A549 (cell line): Measurements from ENCODE around the gene NTM. TPM values are rescaled to one million over a fixed set of nuclear protein-coding genes. Genes with fewer than 3 reads are reported as not detected.

Experiments used
- ATAC-seq, 2 experiments: fragments of 200-7000 bp in 1 of 2; fragments of >200 bp in 1 of 2; cut with Nextera tagmentation in 1 of 2; cut with Tn5 transposase in 1 of 2; 3 replicates each; pipeline versions ENCODE4 v1.8.0 to v1.9.1; 2018 to 2020; ENCODE audit warnings: mild to moderate bottlenecking in 1 of 2, moderate library complexity in 1 of 2
- CTCF ChIA-PET: fragments of 300-600 bp; sonication (Branson Sonifier 250); formaldehyde crosslinking; extraction: SDS; loops from one replicate; lab custom pipeline; 2021; ENCODE audit warnings: antibody characterized with exemption, inconsistent platforms; lab: Yijun Ruan, JAX
- POLR2A ChIA-PET: fragments of 350-600 bp; formaldehyde crosslinking; extraction: SDS; loops from one replicate; lab custom pipeline; 2021; ENCODE audit warnings: antibody characterized with exemption, inconsistent platforms; lab: Yijun Ruan, JAX
- DNase-seq, 2 experiments: peaks; one replicate each; pipeline versions ENCODE4 v3.0.0 to v3.0.0-alpha.2; 2011 to 2016; ENCODE audit warnings: low read depth in 1 of 2, low spot score in 1 of 2
- FAIRE-seq: peaks from 2 replicates; lab custom pipeline; 2011; peaks lifted over from hg19 to GRCh38; lab: Jason Lieb, UNC
- H3K27ac ChIP-seq, 2 experiments: fragments of >200 bp; sonication (Bioruptor Twin); formaldehyde crosslinking; 3 replicates each; pipeline ENCODE4 v1.5.1; 2016 to 2017
- H3K4me1 ChIP-seq: fragments of >200 bp; sonication (Bioruptor Twin); formaldehyde crosslinking; 3 replicates; pipeline ENCODE4 v1.6.1; 2016
- H3K4me2 ChIP-seq: fragments of >200 bp; sonication (Bioruptor Twin); formaldehyde crosslinking; 3 replicates; pipeline ENCODE4 v1.6.1; 2016
- H3K4me3 ChIP-seq: fragments of >200 bp; sonication (Bioruptor Twin); formaldehyde crosslinking; 3 replicates; pipeline ENCODE4 v1.5.1; 2016
- H3K9me3 ChIP-seq: fragments of >200 bp; sonication (Bioruptor Twin); formaldehyde crosslinking; 3 replicates; pipeline ENCODE4 v1.6.1; 2016
- BCL3 ChIP-seq: fragments of >200 bp; sonication (Bioruptor Twin); formaldehyde crosslinking; IDR thresholded peaks from 3 replicates; pipeline ENCODE4 v1.6.1; 2016
- BHLHE40 ChIP-seq: IDR thresholded peaks from 2 replicates; pipeline ENCODE4 v1.6.1; 2012; ENCODE audit warnings: low read depth, low read length, inconsistent platforms
- CHD2 ChIP-seq: fragments of 150-350 bp; IDR thresholded peaks from 2 replicates; pipeline ENCODE4 v1.6.1; 2014; ENCODE audit warnings: low read length; ENCODE audit not compliant: partially characterized antibody
- FOSB ChIP-seq: fragments of 250-450 bp; sonication (Bioruptor Pico); IDR thresholded peaks from 2 replicates; pipeline ENCODE4 v1.5.0; 2020; ENCODE audit warnings: mild to moderate bottlenecking, moderate library complexity
- FOXS1 ChIP-seq: fragments of 250-450 bp; sonication (Bioruptor Pico); IDR thresholded peaks from 2 replicates; pipeline ENCODE4 v1.5.0; 2020; ENCODE audit warnings: mild to moderate bottlenecking, moderate library complexity
- HEYL ChIP-seq: fragments of 250-450 bp; sonication (Bioruptor Pico); IDR thresholded peaks from 2 replicates; pipeline ENCODE4 v1.8.0; 2021; ENCODE audit warnings: mild to moderate bottlenecking, moderate library complexity
- HOXB5 ChIP-seq: fragments of 250-450 bp; sonication (Bioruptor Pico); IDR thresholded peaks from 2 replicates; pipeline ENCODE4 v1.5.0; 2020; ENCODE audit warnings: mild to moderate bottlenecking, moderate library complexity
- JUNB ChIP-seq: fragments of >200 bp; sonication (Bioruptor Twin); formaldehyde crosslinking; IDR thresholded peaks from 2 replicates; pipeline ENCODE4 v1.6.1; 2016
- MAFK ChIP-seq: fragments of 450-650 bp; IDR thresholded peaks from 2 replicates; pipeline ENCODE4 v1.6.1; 2014; ENCODE audit not compliant: partially characterized antibody
- MAX ChIP-seq: IDR thresholded peaks from 2 replicates; pipeline ENCODE4 v1.6.1; 2012
- RARB ChIP-seq: fragments of 250-450 bp; sonication (Bioruptor Pico); IDR thresholded peaks from 2 replicates; pipeline ENCODE4 v1.8.0; 2021; ENCODE audit warnings: mild to moderate bottlenecking, moderate library complexity
- SREBF2 ChIP-seq: fragments of 450-650 bp; IDR thresholded peaks from 2 replicates; pipeline ENCODE4 v1.6.1; 2014; ENCODE audit warnings: mild to moderate bottlenecking, moderate library complexity
- TFCP2L1 ChIP-seq: fragments of 250-450 bp; sonication (Bioruptor Pico); IDR thresholded peaks from 2 replicates; pipeline ENCODE4 v1.5.0; 2021; ENCODE audit warnings: mild to moderate bottlenecking
- ZSCAN20 ChIP-seq: fragments of 250-450 bp; sonication (Bioruptor Pico); IDR thresholded peaks from 2 replicates; pipeline ENCODE4 v1.8.0; 2022; ENCODE audit warnings: mild to moderate bottlenecking, moderate library complexity
- WGBS: methylation state at CpG from one replicate; pipeline ENCODE4 v1.1.6; 2017; ENCODE audit errors: missing lambda C conversion rate; 5-methylcytosine and 5-hydroxymethylcytosine counted together
- polyA plus RNA-seq, 4 experiments: library from polyadenylated mRNA; depleted of rRNA in 3 of 4; stranded (reverse); fragments of >200 nt; fragmentation: RNase III in 1 of 4; extraction: RNeasy Plus Mini Kit Qiagen cat#74134 plus additional on column Dnase treatment in 1 of 4; gene quantifications; 2 replicates in 3 of 4; 3 replicates in 1 of 4; pipeline ENCODE4 v1.2.3, GENCODE V29; 2011 to 2017
- TF ChIP-seq, protein P1 (sequence below): fragments of >200 bp; sonication (Bioruptor Twin); formaldehyde crosslinking; IDR thresholded peaks from 3 replicates; pipeline ENCODE4 v1.5.1; 2016
- TF ChIP-seq, protein P2 (sequence below): fragments of 200-600 bp; sonication (generic); IDR thresholded peaks from 2 replicates; pipeline ENCODE4 v1.6.1; 2016; ENCODE audit warnings: antibody characterized with exemption, mild to moderate bottlenecking, moderate library complexity
- TF ChIP-seq, protein P3 (sequence below): fragments of 250-450 bp; sonication (Bioruptor Pico); IDR thresholded peaks from 2 replicates; pipeline ENCODE4 v1.5.0; 2020; ENCODE audit warnings: low read depth, mild to moderate bottlenecking, moderate library complexity

NTM gene
- polyA plus RNA-seq, 2 of the 4 experiments (the other 2 are of a cell fraction): not detected

- H3K4me2 ChIP-seq: no peak overlapping the region
- H3K27ac ChIP-seq: no peak overlapping the region
- FAIRE-seq (no peak), ATAC-seq (no peak), DNase-seq (no peak)
- CTCF ChIA-PET: no interaction called here
- WGBS: 52% methylated on average over 7 of the region's 7 CpGs
- no peaks in the 10 kb centered on the region for H3K4me1 ChIP-seq
- no peak for TF ChIP-seq FOXS1 (CRISPR knock-in tag)
- H3K4me3 ChIP-seq: no peak overlapping the region
- POLR2A ChIA-PET: no interaction called here
- no peaks in the 10 kb centered on the region for H3K9me3 ChIP-seq
Measured at GRCh38 chr11:131393691-131394090, 23.3 kb downstream of the NTM start.

GRCh38 chr11:131397675-131398074 lies 27.3 kb downstream of the NTM start:
- FAIRE-seq: no peak
- CTCF ChIA-PET: no interaction called here
- H3K9me3 ChIP-seq: no peaks in the 10 kb centered on the region

More at GRCh38 chr11:131397675-131398074, 27.3 kb downstream of the NTM start:
- POLR2A ChIA-PET: no interaction called here
- no peak for TF ChIP-seq HOXB5 (CRISPR knock-in tag)
- no peak for TF ChIP-seq JUNB
- TF ChIP-seq MAX: no peak
- no peak for TF ChIP-seq MAFK
- TF ChIP-seq HEYL: no peak
- TF ChIP-seq BCL3: no peak
- TF ChIP-seq RARB (CRISPR knock-in tag): no peak
- TF ChIP-seq ZSCAN20 (CRISPR knock-in tag): no peak
- TF ChIP-seq, protein P1, sequence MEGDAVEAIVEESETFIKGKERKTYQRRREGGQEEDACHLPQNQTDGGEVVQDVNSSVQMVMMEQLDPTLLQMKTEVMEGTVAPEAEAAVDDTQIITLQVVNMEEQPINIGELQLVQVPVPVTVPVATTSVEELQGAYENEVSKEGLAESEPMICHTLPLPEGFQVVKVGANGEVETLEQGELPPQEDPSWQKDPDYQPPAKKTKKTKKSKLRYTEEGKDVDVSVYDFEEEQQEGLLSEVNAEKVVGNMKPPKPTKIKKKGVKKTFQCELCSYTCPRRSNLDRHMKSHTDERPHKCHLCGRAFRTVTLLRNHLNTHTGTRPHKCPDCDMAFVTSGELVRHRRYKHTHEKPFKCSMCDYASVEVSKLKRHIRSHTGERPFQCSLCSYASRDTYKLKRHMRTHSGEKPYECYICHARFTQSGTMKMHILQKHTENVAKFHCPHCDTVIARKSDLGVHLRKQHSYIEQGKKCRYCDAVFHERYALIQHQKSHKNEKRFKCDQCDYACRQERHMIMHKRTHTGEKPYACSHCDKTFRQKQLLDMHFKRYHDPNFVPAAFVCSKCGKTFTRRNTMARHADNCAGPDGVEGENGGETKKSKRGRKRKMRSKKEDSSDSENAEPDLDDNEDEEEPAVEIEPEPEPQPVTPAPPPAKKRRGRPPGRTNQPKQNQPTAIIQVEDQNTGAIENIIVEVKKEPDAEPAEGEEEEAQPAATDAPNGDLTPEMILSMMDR: no peak
- TF ChIP-seq BHLHE40: no peak
- TF ChIP-seq CHD2: no peak
- TF ChIP-seq, protein P2, sequence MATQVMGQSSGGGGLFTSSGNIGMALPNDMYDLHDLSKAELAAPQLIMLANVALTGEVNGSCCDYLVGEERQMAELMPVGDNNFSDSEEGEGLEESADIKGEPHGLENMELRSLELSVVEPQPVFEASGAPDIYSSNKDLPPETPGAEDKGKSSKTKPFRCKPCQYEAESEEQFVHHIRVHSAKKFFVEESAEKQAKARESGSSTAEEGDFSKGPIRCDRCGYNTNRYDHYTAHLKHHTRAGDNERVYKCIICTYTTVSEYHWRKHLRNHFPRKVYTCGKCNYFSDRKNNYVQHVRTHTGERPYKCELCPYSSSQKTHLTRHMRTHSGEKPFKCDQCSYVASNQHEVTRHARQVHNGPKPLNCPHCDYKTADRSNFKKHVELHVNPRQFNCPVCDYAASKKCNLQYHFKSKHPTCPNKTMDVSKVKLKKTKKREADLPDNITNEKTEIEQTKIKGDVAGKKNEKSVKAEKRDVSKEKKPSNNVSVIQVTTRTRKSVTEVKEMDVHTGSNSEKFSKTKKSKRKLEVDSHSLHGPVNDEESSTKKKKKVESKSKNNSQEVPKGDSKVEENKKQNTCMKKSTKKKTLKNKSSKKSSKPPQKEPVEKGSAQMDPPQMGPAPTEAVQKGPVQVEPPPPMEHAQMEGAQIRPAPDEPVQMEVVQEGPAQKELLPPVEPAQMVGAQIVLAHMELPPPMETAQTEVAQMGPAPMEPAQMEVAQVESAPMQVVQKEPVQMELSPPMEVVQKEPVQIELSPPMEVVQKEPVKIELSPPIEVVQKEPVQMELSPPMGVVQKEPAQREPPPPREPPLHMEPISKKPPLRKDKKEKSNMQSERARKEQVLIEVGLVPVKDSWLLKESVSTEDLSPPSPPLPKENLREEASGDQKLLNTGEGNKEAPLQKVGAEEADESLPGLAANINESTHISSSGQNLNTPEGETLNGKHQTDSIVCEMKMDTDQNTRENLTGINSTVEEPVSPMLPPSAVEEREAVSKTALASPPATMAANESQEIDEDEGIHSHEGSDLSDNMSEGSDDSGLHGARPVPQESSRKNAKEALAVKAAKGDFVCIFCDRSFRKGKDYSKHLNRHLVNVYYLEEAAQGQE: no peak
- TF ChIP-seq, protein P3, sequence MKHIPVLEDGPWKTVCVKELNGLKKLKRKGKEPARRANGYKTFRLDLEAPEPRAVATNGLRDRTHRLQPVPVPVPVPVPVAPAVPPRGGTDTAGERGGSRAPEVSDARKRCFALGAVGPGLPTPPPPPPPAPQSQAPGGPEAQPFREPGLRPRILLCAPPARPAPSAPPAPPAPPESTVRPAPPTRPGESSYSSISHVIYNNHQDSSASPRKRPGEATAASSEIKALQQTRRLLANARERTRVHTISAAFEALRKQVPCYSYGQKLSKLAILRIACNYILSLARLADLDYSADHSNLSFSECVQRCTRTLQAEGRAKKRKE (CRISPR knock-in tag): no peak
- TF ChIP-seq FOSB: no peak
- no peak for TF ChIP-seq SREBF2
- no peak for TF ChIP-seq TFCP2L1 (CRISPR knock-in tag)
- Histone ChIP-seq H3K4me2 (no peak overlapping the region), H3K27ac (no peak overlapping the region), H3K4me3 (no peak overlapping the region), H3K4me1 (no peaks in the 10 kb centered on the region)
- 0% methylated on average over 3 of the region's 3 CpGs for WGBS
- ATAC-seq (no peak), DNase-seq (no peak)
